ENCODE measurements around the gene HPGD. TPM values are rescaled to one million over a fixed set of nuclear protein-coding genes. Genes with fewer than 3 reads are reported as not detected.

Gene HPGD
- total and polyA plus RNA-seq, 12 donors, result 0.36 to 2.5 (median 1.2) TPM

- no peak for TF ChIP-seq CTCF (IDR thresholded peaks at IDR 0.05)
- intact Hi-C loops (cut with DNase I), result no loop called here
- ATAC-seq (no peak), DNase-seq (no peak)
- Histone ChIP-seq H3K27me3 (peaks cover 0 to 8% (median 0%) of the 10 kb centered on the region in 7 donors), H3K9me3 (no peaks in the 10 kb centered on the region), H3K36me3 (no peaks in the 10 kb centered on the region), H3K4me3 (no peak overlapping the region), H3K27ac (no peak overlapping the region), H3K4me1 (peaks cover 0 to 27% (median 2%) of the 10 kb centered on the region in 9 donors)
- 70 to 80% methylated on average over 1 of the region's 1 CpG for WGBS, 2 donors
These were observed 5.5 kb downstream of the HPGD start for GRCh38 chr4:174516794-174517193.

- H3K27ac ChIP-seq, result no peak overlapping the region
- no peak for ATAC-seq
- DNase-seq, result no peak
- no peaks in the 10 kb centered on the region for H3K9me3 ChIP-seq
- H3K4me1 ChIP-seq, result peaks cover 0 to 23% (median 0%) of the 10 kb centered on the region in 9 donors
- no peak for TF ChIP-seq CTCF (IDR thresholded peaks at IDR 0.05)
- peaks cover 0 to 3% (median 0%) of the 10 kb centered on the region in 7 donors for H3K27me3 ChIP-seq
- no peak overlapping the region for H3K4me3 ChIP-seq
- intact Hi-C loops (cut with DNase I), result no loop called here
- WGBS, 2 donors, result 60 to 63% methylated on average over 1 of the region's 1 CpG
- no peaks in the 10 kb centered on the region for H3K36me3 ChIP-seq
These were observed 5.9 kb downstream of the HPGD start for GRCh38 chr4:174516345-174516744.

GRCh38 chr4:174512745-174513144 lies 9.5 kb downstream of the HPGD start:
- 60 to 77% methylated on average over 3 of the region's 3 CpGs for WGBS, 2 donors
- intact Hi-C loops (cut with DNase I), result no loop called here
- Histone ChIP-seq H3K27me3 (no peaks in the 10 kb centered on the region), H3K4me3 (no peak overlapping the region), H3K36me3 (no peaks in the 10 kb centered on the region), H3K9me3 (no peaks in the 10 kb centered on the region), H3K27ac (no peak overlapping the region), H3K4me1 (peaks cover 0 to 4% (median 0%) of the 10 kb centered on the region in 9 donors)
- DNase-seq (no peak), ATAC-seq (no peak)
- no peak for TF ChIP-seq CTCF (IDR thresholded peaks at IDR 0.05)

DNA sequence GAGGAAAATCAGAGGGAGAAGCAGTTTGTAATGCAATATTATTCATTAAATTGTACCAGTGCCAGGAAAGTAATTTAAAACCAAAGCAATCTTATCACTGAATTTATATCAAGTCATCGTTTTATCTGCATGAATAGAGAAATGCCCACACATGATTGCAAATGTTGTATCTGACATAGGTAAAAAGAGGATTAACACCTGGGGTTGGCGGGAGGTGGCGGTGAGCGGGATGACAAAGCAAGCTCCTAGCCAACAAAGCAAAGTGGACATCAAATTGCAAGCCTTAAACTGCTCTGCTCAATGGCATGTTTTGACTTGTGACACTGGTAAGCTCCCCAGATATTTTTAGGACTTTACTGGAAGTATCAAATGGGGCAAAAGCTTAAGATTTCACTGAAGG lies 16.4 kb downstream of the HPGD start:
- Histone ChIP-seq H3K27ac (no peak overlapping the region), H3K27me3 (no peaks in the 10 kb centered on the region), H3K36me3 (no peaks in the 10 kb centered on the region), H3K4me1 (no peaks in the 10 kb centered on the region), H3K4me3 (no peak overlapping the region), H3K9me3 (no peaks in the 10 kb centered on the region)
- no peak for DNase-seq
- TF ChIP-seq CTCF (IDR thresholded peaks at IDR 0.05), result no peak
- ATAC-seq, result no peak
- intact Hi-C loops (cut with DNase I), result no loop called here
- WGBS, 2 donors, result 79 to 84% methylated on average over 4 of the region's 4 CpGs
